Measurements from ENCODE around the gene LCN12.
A peak's percentile ranks its signal among the peaks of the same experiment; 100 is the strongest.
"Not testable (repeated sequence)": the region's sequence is repeated elsewhere in the genome, so short reads cannot be mapped to it uniquely, and the experiment has no call there.

Gene LCN12

DNA sequence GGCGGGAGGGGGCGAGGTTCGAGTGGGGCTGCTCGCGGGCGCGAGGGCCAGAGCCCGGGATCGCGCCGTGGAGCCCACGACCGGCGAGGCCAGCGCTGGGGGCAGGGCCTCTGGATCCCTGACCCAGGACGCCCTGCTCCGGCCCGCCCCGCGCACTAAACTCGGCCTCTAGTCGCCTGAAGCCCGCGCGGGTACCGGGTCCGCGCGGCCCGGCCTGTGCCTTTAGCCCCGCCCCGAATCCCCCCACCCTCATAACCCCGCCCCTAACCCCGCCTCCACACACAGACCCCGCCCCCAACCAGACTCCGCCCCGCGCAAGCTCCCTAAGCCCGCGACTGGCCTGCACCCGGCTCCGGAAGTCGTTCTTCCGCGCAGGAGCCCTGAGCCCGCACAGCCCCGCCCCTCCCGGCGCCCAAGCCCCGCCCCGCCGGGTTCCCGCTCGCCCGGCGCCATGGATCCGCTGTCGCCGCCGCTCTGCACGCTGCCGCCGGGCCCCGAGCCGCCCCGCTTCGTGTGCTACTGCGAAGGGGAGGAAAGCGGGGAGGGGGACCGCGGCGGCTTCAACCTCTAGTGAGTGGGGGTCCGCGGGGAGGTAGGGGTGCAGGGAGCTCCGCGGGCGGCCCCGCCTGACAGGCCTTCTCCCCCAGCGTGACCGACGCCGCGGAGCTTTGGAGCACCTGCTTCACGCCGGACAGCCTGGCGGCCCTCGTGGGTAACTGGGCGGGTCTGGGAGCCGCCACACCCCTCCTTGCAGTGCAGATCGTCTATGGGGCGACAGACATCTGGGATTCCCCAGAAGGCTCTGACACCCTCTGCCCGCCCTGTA, 40.1 kb downstream of the LCN12 start, which contains the start of gene PAXX:
PAXX (plus strand) TSS at position 430 of the 826 bp plus-strand sequence; CDS start at position 452, 22 bp downstream.
- DNase-seq = peak; percentile 93

DNA sequence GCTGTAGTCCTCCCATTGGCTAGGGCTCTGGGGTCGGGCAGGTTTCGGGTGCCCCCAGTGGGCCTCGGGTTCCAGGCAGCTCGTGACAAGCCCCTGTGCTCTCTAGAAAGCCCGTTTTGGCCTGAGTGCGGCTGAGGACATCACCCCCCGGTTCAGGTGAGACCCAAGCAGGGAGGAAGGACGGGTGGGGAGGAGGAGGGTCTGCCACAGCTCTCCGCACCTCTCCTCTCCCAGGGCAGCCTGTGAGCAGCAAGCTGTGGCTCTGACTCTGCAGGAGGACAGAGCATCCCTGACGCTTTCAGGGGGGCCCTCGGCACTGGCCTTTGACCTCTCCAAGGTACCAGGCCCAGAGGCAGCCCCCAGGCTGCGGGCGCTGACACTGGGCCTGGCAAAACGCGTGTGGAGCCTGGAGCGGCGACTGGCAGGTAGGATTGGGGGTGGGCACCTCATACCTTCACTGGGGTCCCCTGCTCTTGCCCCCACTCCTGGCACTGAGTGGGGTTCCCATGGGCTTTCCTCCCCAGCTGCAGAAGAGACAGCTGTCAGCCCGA, 40.8 kb downstream of the LCN12 start:
- no peak for DNase-seq

DNA sequence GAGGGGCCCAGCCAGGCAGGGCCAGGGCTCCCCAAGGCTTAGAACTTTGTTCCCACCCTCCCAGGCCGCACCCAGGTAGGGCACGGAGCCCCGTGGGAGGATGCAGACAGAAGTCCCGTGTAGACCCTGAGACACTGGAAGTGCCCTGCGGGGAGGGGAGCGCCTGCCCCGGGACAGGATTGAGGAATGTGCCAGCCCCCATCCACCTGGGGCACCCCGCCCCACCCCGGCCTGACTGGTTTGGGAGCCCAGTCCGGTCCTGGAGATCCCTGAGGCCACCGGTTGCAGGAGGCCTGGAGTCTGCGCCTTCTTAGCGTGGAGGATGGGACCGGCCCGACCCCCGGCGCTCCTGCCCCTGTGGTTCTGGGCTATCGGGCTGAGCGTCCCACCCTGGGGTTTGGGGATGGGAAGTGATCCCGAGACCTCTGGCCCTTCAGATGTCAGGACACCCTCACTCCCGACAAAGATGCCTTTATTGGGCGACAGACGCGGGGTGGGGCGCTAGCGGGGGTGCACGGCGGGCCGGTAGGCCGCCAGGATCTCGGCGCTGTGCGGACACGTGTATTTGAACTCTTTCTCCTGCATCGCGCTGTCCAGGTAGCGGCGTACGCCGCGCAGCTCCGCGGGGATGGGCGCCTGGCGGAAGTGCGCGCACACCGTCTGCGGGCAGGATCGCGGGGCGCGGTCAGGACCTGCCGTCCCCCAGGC, 42.3 kb downstream of the LCN12 start:
- DNase-seq = no peak

DNA sequence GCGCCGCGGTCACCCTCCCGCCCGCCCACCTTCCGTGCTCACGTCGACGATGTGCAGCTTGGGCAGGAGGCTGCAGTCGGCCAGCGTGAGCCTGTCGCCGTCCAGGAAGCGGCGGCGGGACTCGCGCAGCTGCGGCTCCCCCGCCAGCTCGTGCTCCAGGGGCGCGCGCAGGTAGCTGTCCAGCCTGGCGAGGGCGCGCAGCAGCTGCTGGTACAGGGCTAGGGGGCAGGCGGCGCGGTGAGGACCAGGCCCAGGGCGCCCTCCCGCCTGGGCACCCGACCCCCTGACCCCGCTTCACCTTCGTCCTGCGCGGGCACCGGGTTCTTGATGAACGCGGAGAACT, 42.8 kb downstream of the LCN12 start:
- DNase-seq = no peak

DNA sequence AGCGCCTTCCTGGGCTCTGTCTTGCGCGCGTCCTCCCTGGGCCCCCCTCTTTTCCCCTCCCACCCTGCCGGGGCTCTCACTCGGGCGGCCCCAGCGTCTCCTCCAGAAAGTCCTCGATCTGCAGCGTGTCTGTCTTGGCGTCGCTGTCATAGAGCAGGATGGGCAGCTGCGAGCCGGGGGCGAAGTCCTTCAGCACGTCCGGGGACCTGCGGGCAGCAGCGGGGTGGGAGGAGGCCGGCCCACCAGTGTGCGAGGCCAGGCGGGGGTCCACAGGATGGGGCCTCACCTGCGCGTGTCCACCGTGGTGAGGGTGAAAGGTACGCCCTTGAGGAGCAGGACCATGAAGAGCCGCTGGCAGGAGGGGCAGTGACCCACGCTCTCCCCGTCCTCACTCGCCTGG, 43.3 kb downstream of the LCN12 start:
- DNase-seq = no peak

DNA sequence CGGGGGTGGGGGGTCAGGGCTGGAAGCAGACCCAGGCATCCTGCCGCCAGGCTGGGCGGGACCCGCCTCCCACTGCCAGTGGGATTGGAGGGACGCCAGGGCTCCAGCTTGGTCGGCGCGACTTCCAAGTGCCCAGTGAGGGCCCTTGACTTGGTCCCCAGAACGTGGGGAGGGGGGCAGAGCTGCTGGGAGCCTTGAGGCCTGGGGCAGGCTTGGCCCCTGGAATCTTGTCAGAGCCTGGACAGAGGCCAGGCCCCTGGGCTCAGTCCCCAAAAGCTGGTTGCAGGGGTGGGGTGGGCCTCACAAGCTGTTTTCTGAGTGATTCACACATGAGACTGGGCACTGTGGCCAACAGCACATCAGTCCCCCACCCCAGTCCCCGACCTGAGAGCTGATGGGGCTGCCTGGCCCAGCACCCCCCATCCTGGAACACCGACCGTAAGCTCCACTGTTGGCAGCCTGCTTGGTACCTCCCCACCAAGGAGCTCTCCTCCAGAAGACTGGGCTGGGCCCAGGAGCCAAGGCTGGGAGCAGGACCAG, 43.8 kb downstream of the LCN12 start:
- DNase-seq = no peak

DNA sequence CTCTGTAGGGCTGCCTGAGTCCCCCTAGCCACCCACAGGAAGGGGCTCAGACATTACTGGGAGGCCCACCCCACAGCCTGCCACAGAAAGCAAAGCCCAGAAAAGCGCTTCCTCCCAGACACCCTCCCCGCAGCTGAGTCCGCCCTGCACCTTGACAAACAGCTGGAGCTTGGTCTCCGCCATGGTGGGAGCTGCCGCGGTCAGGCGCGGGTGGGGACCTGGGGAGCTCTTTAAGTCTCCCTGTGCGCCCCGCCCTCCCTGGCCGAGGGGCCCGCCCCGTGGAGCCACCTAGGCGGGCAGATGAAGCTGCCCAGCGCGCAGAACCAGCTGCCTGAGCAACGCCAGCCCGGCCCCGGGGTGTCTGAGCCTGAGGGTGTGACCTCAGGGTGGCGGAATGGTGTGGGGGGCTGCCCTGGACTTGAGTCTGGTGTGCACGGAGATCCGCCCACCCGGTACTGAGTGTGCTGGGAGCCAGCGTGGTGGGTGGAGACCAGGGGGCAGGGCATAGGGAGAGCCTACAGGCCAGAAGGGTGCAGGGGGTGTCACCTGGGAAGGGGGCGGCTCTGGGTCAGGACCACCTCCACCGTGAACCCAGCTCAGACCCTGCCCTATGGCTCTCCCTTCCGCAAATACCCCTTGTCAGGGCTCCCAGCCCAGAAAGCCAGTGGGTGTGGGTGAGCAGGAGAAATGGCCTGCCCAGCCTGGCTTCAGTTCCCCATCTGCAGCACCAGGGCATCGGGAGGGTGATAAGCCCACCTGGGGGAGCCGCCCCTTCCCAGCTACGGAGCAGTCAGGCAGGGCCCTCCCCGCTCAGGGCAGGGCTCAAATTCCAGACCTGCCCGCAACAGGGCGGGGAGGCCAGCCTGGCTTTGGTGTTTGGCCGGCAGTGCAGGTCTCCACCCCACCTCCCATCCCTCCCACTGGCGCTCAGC, 44.6 kb downstream of the LCN12 start, which contains the start of gene CLIC3:
CLIC3 (minus strand) TSS at position 208 of the 932 bp plus-strand sequence; CDS start at position 183, 25 bp downstream.
- DNase-seq = peak; percentile 47

DNA sequence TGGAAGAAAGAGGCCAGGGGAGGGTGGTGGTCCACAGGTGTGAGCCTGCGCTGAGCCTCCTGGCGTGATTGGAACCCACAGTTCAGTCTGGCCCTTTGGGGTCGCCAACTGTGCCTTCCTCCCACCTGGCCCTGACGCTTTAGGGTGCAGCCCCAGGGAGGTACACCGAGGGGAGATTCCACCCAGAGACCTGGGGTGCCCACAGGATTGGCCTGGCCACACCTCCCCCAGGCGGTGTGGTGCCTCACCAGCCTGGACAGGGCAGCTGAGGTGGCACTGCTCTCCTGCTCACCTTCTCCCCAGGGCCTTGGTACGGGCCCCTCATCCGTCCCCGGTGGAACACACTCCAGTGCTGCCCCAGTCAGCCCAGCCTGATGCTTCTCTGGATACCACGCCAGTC, 45.3 kb downstream of the LCN12 start:
- no peak for DNase-seq

DNA sequence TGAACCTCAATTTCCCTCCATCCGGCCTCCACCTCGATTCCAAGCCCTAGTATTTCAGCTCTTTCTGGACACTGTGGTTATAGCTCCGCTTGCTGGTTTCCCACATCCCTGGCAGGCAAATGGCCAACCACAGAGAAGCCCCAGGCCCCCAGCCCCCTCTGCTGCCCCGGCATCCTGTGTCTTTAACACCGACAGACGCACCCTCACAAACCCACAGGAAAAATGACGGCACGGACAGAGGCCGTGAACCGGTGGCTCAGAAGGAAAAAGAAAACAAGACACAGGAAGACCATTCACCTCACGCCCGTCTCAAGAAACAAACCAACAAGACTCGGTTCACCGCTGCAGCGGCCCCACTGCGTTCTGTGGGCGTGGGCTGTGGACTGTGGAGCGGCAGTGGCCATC, 45.8 kb downstream of the LCN12 start:
- peak; percentile 26 for DNase-seq

DNA sequence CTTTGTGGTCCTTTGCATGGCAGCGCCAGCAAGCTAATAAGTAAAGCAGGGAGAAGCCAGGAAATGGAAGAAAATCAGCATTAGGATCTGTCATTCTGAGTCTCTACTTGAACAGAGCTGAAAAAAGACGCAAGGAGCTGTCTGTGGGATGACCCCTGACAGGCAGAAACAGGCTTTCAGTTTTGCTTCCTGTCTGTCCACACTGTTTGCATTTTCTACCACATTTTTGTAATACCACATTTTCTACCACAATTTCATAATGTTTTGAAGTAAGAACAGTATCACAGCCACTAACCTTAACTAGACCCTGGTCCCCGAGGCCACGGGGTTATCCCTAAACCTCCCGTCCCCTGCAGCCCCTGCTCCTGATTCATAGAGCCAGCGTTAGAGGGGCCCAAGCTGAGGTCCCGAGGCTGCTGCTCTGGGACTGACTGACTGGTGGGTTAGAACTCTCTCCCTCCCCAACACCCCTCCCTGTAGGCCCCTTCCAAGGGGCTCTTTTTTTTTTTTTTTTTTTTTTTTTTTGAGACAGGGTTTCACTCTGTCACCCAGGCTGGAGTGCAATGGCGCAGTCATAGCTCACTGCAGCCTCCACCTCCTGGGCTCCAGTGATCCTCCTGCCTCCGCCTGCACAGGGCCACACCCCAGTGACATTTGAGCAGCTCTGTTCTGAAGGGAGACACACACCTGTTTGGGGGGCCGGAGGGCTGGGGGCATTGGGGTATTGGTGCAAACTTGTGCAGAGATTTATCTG, 48.3 kb downstream of the LCN12 start:
- DNase-seq = no peak

DNA sequence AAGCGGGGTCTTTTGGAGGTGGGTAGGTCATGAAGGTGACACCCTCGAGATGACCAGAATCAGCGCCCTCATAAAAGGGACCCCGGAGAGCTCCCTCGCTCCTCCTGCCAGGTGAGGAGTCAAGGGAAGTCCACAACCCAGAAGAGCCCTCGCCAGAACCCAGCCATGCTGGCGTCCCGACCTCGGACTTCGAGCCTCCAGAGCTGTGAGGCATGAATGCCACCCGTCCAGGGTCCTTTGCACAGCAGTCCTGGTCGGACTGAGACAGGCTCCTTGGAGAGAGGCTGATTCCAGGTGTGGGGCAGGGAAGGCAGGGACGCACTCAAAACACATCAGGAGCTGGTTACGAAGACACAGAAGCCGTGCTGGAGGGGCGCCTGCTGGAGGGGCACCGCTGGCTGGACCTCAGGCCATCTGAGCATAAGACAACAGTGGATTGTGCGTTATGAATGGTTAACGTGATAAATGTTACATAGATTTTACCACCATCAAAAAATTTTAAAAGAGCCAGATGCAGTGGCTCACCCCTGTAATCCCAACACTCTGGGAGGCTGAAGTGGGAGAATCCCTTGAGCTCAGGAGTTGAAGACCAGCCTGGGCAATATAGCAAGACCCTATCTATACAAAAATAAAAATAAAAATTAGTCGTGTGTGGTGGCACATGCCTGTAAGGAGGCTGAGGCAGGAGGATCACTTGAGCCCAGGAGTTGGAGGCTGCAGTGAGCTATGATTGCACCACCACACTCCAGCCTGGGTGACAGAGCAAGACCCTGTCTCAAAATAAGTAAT, 50.0 kb downstream of the LCN12 start:
- no peak for DNase-seq

DNA sequence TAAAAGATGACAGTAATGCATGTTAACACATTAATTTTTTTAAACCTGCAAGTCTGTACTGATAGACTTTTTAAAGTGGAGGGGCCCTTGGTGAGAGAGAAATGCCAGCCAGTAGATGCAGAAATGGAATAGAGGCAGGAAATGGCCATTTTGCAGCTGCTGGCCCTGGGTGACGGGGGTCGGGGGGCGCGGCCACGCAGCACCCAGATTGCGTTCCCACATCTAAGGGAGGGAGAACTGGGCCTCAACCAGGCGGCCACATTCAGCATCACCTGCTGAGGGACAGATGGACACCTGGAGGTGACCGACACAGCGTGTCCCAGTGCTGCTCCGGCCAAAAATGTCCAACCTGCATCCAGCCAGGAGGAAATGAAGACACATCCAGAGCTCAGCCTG, 50.6 kb downstream of the LCN12 start:
- no peak for DNase-seq

DNA sequence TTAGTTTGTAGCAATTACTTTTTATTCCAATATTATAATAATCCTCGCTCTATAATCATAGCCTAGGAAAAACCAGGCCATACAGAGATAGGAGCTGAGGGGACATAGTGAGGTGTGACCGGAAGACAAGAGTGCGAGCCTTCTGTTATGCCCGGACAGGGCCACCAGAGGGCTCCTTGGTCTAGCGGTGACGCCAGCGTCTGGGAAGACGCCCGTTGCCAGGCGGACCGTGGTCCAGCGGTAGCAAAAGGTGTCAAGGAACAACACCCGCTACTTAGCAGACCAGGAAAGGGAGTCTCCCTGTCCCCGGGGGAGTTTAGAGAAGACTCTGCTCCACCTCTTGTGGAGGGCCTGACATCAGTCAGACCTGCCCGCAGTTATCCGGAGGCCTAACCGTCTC, 52.2 kb downstream of the LCN12 start:
- DNase-seq = not testable (repeated sequence)

Data from activated CD4-positive, alpha-beta T cell treated with anti-CD3 and anti-CD28 coated beads, Interleukin-2, amount 50 U/mL, for 1 hour (primary cell).